Spleen (tissue), 7 donors: Measurements from ENCODE around the gene CAMK2N2.

Source experiments
- POLR2A ChIP-seq, 3 donors: fragments of 450-650 bp; IDR thresholded peaks; one replicate each; pipeline ENCODE4 v1.5.1; 2017; ENCODE audit warnings: antibody characterized with exemption in 3 of 3, mild to moderate bottlenecking in 1 of 3
- TF ChIP-seq, protein P1 (sequence below), 11 experiments: fragments of 200-600 bp in 7 of 11; fragments of 450-650 bp in 4 of 11; sonication (generic) in 4 of 11; IDR thresholded peaks in 8 of 11; conservative IDR thresholded peaks in 3 of 11; 1 replicate in 7 of 11; 2 replicates in 4 of 11; pipeline versions ENCODE4 v1.4.0 to v1.8.0; 2016 to 2021; ENCODE audit warnings: antibody characterized with exemption in 11 of 11, inconsistent platforms in 4 of 11, mild to moderate bottlenecking in 1 of 11
- donor health status: DM: no; HTN: no; CAD: no; lungs with moderate emphysema.
- donor health status: DM: no; HTN: no; CAD: no.
- donor health status: DM: no; HTN: no; CAD: no.

DNA sequence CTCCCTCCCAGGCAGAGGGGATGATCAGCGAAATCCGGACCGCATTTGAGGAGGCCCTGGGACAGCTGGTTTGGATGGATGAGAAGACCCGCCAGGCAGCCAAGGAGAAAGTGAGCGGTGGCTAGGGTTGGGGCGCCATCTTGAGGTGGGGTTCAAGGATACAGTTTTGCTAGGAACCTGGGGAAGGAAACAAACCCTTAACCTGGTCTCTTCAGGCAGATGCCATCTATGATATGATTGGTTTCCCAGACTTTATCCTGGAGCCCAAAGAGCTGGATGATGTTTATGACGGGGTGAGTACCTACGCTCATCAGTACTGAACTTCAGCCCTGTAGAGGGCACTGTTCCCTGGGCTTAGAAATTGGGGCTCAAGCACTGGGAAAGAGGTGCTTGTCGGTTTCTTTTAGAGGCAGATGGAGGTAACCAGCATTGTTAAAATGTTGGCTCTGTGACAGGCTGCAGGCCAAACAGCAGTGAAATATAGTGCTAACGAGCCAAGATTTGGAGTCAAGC lies 28.1 kb upstream of the CAMK2N2 start:
- TF ChIP-seq, protein P1, sequence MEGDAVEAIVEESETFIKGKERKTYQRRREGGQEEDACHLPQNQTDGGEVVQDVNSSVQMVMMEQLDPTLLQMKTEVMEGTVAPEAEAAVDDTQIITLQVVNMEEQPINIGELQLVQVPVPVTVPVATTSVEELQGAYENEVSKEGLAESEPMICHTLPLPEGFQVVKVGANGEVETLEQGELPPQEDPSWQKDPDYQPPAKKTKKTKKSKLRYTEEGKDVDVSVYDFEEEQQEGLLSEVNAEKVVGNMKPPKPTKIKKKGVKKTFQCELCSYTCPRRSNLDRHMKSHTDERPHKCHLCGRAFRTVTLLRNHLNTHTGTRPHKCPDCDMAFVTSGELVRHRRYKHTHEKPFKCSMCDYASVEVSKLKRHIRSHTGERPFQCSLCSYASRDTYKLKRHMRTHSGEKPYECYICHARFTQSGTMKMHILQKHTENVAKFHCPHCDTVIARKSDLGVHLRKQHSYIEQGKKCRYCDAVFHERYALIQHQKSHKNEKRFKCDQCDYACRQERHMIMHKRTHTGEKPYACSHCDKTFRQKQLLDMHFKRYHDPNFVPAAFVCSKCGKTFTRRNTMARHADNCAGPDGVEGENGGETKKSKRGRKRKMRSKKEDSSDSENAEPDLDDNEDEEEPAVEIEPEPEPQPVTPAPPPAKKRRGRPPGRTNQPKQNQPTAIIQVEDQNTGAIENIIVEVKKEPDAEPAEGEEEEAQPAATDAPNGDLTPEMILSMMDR (IDR thresholded peaks at IDR 0.05 in 8 of 11, conservative IDR thresholded peaks at IDR 0.05 in 3 of 11): peak in 9 of 11 experiments; percentile 22 to 70 (median 42)
- no peak for TF ChIP-seq POLR2A (IDR thresholded peaks at IDR 0.05)
